Measurements from ENCODE around the gene TBC1D5.
"Not testable (repeated sequence)": the region's sequence is repeated elsewhere in the genome, so short reads cannot be mapped to it uniquely, and the experiment has no call there.

TBC1D5 gene, protein sequence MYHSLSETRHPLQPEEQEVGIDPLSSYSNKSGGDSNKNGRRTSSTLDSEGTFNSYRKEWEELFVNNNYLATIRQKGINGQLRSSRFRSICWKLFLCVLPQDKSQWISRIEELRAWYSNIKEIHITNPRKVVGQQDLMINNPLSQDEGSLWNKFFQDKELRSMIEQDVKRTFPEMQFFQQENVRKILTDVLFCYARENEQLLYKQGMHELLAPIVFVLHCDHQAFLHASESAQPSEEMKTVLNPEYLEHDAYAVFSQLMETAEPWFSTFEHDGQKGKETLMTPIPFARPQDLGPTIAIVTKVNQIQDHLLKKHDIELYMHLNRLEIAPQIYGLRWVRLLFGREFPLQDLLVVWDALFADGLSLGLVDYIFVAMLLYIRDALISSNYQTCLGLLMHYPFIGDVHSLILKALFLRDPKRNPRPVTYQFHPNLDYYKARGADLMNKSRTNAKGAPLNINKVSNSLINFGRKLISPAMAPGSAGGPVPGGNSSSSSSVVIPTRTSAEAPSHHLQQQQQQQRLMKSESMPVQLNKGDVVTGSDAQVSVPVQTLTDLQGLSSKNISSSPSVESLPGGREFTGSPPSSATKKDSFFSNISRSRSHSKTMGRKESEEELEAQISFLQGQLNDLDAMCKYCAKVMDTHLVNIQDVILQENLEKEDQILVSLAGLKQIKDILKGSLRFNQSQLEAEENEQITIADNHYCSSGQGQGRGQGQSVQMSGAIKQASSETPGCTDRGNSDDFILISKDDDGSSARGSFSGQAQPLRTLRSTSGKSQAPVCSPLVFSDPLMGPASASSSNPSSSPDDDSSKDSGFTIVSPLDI

DNA sequence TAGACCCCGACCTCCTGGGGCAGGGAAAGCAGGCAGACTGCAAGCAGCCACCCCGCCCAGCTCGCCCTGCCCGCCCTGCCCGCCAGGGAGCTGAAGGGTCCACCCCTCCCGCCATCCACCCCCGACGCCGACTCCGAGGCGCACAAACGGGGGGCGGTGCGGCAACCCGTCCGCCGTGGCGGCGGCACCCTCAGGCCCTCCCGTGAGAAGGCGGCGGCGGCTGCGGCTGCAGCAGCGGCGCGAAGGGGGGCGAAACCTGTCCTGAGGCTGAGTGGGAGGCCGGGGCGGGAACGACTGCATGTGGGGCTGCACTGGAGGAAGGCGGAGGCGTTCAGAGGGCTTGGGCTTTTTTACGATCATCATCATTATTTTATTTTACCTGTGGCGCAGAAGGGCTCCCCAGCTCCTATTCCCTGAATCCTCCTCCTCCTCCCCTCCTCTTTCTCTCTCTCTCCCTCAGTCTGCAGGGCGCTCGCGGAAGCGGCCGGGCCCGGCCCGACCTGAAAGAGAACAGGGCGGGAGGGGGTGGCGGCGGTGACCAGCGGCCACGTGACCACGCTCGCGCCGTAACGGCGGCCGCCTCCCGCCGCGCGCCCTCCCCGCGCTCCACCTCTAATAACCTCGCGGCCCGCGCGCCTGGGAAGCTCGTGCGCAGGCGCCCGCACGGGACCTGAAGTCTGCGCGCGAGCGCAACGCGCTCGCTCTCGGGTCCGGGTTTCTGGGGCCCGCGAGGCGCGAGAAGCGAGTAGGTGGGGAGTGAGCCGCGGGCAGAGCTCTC, at the start of gene TBC1D5:
Gene TBC1D5, minus strand, starts transcription at position 530 of the 778 bp plus-strand sequence. CDS start 234,061 bp downstream, outside the sequence.
- peak within 1 kb of the TSS; percentile 74 for H3K4me3 ChIP-seq (ENCODE audit: low read length)
- TF ChIP-seq, protein P1, sequence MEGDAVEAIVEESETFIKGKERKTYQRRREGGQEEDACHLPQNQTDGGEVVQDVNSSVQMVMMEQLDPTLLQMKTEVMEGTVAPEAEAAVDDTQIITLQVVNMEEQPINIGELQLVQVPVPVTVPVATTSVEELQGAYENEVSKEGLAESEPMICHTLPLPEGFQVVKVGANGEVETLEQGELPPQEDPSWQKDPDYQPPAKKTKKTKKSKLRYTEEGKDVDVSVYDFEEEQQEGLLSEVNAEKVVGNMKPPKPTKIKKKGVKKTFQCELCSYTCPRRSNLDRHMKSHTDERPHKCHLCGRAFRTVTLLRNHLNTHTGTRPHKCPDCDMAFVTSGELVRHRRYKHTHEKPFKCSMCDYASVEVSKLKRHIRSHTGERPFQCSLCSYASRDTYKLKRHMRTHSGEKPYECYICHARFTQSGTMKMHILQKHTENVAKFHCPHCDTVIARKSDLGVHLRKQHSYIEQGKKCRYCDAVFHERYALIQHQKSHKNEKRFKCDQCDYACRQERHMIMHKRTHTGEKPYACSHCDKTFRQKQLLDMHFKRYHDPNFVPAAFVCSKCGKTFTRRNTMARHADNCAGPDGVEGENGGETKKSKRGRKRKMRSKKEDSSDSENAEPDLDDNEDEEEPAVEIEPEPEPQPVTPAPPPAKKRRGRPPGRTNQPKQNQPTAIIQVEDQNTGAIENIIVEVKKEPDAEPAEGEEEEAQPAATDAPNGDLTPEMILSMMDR (conservative IDR thresholded peaks at IDR 0.05; ENCODE audit: low read length): no peak
- DNase-seq (ENCODE audit: low read depth): peak; percentile 98

DNA sequence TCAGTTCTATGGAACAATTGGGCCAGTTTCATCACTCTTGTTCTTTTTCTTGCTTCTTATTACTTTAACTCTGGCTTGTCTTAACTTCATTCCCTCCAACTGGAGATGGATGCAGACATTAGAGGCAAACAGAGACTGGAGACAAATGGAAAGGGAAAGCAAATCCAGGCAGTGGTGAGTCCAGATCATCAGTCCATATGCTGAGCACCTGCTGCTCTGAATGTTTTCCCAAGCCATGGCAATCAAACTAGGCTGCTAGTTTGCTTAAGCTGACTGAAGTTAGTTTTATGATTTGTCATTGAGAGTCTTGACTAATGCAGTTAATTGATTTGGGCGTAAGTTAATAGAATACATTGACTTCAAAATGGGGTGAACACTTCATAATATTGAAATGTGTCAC, 41.0 kb upstream of the TBC1D5 start:
- no peak for DNase-seq (ENCODE audit: low read depth)
- no peak overlapping the region for H3K4me3 ChIP-seq (ENCODE audit: low read length)
- TF ChIP-seq, protein P1 (conservative IDR thresholded peaks at IDR 0.05; ENCODE audit: low read length): no peak

DNA sequence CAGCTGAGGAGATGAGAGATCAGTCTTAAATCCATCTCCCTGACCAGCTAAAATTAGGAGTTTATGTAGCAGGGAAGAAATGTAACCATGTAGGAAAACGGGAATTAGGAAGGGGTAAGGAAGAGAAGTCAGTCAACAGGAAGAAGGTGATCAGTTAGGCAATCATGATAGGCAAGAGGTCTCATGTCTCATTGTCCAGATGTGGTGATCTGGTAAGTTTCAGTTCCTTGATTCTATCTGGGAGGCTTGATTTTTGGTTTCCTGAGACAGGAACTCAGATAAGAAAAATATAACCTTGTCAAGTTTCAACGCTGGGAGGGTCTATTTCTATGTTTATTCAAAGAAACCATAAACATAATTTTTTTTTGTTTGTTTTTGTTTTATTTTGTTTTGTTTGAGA, 40.3 kb upstream of the TBC1D5 start:
- no peak overlapping the region for H3K4me3 ChIP-seq (ENCODE audit: low read length)
- DNase-seq (ENCODE audit: low read depth): no peak
- TF ChIP-seq, protein P1 (conservative IDR thresholded peaks at IDR 0.05; ENCODE audit: low read length): no peak

DNA sequence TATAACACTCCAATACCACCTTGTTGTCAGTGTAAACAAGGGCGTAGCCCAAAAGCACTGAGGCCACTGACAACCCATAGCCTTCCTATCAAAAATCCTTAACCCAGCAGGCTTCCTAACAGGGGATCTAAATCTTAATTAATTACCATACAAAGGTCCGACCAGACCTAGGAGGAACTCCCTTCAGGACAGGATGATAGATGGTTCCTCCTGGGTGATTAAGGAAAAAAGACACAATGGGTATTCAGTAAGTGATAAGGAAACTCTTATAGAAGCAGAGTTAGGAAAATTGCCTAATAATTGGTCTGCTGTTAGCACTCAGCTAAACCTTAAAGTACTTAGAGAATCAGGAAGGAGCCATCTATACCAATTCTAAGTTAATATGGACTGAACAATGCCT, 37.9 kb upstream of the TBC1D5 start:
- not testable (repeated sequence) for DNase-seq (ENCODE audit: low read depth); H3K4me3 ChIP-seq (ENCODE audit: low read length)

DNA sequence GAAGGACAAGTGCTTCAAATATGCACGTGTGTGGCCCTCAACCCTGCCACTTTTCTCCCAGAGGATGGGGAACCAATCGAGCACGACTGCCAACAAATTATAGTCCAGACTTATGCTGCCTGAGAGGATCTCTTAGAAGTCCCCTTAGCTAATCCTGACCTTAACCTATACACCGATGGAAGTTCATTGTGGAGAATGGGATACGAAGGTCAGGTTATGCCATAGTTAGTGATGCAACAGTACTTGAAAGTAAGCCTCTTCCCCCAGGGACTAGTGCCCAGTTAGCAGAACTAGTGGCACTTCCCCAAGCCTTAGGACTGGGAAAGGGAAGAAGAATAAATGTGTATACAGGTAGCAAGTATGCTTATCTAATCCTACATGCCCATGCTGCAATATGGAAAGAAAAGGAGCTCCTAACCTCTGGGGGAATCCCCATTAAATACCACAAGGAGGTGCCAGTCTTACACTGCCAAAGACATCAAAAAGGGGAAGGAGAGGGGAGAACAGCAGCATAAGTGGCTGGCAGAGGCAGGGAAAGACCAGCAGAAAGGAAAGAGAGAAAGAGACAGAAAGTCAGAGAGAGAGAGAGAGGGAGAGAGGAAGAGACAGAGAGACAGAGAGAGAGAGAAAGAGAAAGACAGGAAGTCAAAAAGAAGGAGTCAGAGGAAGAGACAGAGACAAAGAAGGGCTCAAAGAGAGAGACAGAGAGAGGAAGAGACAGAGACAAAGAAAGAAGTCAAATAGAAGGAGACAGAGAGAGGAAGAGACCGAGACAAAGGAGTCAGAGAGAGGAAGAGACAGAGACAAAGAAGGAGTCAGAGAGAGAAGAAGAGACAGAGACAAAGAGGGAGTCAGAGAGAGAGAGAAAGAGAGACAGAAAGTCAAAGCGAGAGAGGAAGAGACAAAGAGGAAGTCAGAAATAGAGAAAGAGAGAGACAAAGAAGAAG, 37.1 kb upstream of the TBC1D5 start:
- not testable (repeated sequence) for DNase-seq (ENCODE audit: low read depth); H3K4me3 ChIP-seq (ENCODE audit: low read length)

DNA sequence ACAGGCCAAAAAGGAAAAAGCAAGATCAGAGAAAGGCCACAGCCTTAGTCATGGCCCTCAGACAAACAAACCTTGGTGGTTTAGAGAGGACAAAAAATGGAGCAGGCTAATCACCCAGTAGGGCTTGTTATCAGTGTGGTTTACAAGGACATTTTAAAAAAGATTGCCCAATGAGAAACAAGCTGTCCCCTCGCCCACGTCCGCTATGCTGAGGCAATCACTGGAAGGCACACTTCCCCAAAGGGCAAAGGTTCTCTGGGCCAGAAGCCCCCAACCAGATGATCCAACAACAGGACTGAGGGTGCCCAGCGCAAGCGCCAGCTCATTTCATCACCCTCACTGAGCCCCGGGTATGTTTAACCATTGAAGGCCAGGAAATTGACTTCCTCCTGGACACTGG, 34.9 kb upstream of the TBC1D5 start:
- H3K4me3 ChIP-seq (ENCODE audit: low read length); DNase-seq (ENCODE audit: low read depth): not testable (repeated sequence)

DNA sequence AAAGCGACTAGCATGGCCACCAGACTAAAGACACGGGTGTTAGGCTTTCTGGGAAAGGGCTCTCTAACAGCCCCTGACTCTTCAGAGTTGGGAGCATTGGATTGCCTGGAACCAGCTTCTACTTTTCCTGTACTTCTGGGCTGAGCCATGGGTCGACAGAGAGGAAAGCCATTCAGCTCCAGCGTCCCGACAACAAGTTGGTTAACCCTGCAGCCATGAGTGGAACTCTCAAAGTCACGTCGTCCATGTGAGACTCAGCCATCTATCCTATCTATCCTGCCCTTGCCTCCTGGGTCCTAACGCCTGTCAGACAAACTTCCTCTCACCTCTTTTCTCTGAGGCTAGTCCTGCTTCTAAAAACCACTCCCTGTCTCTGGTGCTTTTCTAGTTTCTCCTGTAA, 32.6 kb upstream of the TBC1D5 start:
- no peak for DNase-seq (ENCODE audit: low read depth)
- TF ChIP-seq, protein P1 (conservative IDR thresholded peaks at IDR 0.05; ENCODE audit: low read length): no peak
- H3K4me3 ChIP-seq (ENCODE audit: low read length): no peak overlapping the region

DNA sequence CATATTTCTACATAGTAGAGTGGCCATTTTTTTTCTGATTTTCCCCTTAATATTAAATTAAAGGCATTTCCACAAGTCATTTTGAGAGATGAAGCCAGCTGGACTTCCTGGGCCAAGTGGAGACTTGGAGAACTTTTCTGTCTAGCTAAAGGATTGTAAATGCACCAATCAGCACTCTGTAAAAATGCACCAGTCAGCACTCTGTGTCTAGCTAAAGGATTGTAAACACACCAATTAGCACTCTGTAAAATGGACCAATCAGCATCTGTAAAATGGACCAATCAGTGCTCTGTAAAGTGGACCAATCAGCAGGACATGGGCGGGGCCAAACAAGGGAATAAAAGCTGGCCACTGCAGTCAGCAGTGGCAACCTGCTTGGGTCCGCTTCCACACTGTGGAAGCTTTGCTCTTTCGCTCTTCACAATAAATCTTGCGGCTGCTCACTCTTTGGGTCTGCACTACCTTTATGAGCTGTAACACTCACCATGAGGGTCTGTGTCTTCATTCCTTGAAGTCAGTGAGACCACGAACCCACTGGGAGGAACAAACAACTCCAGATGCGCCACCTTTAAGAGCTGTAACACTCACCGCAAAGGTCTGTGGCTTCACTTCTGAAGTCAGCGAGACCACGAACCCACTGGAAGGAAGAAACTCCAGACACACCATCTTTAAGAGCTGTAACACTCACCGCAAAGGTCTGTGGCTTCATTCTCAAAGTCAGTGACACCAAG, 31.9 kb upstream of the TBC1D5 start:
- H3K4me3 ChIP-seq (ENCODE audit: low read length); DNase-seq (ENCODE audit: low read depth): not testable (repeated sequence)

Measured in AG10803 (cell line).